GM18502 (cell line): ENCODE measurements around the gene WDR46.
"Not testable (repeated sequence)": the region's sequence is repeated elsewhere in the genome, so short reads cannot be mapped to it uniquely, and the experiment has no call there.

Experiments
- ATAC-seq: cut with Tn5 transposase; IDR thresholded peaks from one replicate; pipeline ENCODE4 v1.9.1; 2021; ENCODE audit warnings: mild to moderate bottlenecking; ENCODE audit not compliant: unreplicated experiment, poor library complexity

The WDR46 gene

DNA sequence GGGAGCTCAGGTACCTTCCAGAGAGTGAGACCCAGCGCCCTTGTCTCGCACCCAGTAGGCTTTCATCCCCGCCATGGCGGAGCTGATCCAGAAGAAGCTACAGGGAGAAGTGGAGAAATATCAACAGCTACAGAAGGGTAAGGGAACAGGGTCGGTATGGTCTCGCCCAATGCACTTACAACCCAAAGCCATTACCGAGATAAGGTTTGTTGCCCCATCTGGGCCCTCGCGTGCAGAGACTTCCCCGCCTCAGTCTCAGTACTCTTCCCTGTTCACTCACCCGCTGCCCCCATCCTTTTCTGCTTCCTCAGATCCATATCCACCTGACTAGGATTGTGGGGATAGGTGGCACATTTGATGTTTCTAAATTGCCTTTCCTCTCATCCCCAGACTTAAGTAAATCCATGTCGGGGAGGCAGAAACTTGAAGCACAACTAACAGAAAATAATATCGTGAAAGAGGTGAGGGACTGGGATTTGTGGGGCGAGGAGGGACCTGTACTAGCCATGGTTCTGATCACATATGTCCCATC lies 811 bp upstream of the WDR46 start:
- ATAC-seq = peak; percentile 9

DNA sequence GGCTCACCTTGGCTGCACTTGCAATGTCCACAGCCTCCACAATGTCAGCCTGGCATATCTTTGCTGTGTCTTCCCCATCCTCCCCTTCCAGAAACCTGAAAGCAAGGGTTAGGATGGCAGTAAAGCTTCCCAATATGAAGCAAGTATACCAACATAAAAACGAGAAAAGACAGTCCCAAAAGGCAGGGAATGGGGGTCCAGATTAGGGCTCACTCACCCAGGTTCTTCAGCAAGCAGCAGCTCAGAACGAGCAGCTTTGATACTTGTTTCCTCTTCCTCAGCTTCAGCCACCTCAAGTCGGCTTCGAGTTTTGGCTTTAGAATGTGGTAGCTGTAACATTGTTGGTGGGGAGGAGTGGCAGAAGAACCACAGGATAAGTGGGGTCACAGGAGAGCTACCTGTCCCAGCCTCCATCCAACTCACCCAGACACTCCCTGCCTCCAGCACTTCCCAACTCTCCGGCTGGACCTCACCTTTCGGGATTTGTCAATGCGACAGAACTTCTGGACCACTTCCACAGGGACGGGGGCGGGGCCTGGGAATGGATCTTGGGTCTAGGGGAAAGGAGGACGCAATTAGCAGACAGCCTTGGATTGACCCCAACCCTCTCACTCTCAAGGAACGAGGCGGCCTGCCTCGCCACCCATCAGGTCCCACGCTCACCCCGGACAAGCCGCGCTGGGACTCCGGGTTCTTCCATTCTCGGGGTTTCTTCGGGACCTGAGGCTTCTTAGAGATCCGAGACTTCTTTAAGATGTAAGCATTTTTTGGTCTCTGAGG lies 708 bp downstream of the WDR46 start:
- ATAC-seq = peak; percentile 3

DNA sequence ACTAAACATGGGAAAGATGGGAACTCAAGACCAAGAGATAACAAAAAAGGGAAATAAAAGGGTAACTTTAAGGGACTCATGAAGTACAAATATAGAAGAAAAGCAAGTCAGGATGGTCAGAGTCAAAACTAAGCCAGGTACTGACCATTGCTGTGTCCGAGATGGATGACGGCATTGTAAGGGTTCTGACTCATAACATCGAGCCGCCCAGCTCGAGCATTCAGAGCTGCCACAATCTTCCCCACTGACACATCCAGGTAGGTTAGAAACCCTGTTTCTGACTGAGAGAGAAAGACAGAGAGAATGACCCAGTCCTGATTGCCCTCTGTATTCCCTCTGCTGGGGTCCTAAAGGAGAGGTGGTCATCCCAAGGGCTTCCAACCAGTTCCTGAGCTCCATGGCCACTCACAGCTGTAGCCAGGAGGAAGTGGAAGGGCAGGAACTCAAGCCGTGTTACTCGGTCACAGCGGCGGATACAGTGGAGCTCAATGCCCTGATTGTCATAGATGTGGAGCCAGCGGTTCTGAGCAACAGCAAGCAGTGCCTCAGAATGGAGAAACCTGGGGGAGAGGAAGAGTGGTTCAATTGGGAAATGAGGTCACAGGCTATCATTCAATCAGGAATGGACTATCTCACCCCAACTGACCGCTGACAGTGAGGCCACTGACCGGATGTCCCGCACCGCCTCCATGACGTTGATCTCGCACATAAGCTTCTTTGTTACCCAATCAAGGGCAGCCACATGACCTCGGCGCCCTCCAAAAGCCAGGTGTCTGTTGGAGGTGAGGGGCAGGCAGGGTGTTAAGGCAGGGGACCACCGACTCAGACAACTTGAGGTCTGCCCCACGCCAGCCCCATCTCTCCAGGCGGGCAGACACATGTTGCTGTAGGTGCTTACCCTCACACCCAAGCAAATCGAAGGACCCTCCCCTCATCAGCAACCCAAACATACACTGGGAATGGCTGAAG lies 1.8 kb downstream of the WDR46 start:
- no peak for ATAC-seq

DNA sequence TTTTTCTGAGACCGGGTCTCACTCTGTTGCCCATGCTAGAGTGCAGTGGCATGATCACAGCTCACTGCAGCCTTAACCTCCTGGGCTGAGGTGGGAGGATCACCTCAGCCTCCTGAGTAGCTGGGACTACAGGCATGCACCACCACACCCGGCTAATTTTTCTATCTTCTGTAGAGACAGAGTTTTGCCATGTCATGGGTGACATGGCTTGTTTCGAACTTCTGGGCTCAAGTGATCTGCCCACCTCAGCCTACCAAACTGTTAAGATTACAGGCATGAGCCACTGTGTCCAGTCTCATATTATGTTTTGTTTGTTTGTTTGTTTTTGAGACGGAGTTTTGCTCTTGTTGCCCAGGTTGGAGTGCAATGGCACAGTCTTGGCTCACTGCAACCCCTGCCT lies 3.8 kb downstream of the WDR46 start:
- not testable (repeated sequence) for ATAC-seq

DNA sequence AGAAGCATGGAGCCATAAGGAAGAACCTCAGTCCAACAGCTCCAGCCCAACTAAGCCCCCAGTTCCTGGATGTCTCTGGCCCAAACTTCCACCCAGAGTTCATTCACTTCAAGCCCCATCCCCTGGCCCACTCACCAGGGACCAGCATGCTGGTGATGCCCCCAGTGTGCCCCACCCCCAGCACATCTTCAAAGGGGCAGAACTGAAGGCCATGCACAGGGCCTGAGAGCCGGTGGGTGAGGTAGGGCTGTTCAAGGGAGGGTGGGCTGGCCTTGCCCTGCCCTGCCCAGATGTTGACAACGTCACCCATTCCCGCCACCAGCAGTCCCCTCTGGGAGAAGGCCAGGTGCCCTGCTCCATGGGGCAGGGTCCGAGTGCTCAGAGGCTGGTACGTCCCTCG lies 8.5 kb downstream of the WDR46 start:
- no peak for ATAC-seq

DNA sequence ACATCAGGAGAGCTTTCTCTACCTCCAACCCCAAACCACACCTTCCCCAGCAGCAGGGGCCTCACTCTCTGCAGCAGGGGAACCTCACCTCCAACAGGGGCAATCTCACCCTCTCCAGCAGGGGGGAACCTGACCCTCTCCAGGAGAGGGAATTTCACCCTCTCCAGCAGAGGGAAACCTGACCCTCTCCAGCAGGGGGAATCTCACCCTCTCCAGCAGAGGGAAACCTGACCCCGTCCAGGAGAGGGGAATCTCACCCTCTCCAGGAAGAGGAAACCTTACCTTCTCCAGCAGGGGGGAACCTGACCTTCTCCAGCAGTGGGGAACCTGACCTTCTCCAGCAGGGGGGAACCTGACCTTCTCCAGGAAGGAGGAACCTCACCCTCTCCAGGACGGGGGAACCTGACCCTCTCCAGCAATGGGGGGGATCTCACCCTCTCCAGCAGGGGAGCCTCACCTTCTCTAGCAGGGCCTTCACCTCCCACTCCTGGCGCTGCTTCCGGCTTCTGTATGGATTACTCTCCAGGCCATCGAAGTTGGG lies 9.0 kb downstream of the WDR46 start:
- ATAC-seq = no peak

DNA sequence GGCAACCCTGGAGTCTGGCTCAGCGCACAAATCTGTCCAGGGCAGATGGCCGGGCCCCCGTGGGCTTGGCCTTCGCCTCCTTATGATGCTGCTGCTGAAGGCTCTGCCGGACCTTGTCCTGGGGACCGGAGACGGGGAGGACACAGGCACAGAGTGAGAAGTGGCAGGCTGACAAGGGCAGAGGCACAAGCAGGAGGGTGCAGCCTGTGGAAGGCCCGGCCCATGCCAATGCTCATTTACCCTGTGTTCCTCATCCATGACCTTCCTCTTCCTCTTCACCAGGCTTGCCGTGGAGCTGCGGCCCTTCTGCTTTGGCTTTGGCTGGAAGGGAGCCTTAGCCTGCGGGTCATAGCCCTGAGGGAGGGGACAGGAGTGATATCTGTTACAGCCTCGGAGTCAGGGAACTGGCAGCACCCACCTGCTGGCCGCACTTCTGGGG lies 9.8 kb downstream of the WDR46 start:
- no peak for ATAC-seq

DNA sequence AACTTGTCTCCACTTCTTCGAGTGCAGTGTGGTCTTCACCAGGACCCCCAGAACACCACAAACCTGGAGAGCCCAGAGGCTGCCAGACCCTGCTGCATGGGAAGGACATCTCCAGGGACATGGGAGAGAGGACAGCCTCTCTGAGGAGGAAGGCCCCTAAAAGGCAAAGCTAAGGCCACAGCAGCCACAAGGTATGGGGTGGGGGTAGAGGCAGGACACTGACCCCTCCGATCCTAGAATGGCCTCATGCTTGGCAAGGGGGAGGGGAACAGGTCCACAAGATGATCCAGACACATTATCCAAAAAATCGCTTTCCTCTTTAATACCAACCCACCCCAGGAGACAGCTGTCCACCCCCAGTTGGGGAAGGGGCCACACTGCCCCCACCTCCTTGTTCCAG lies 10.2 kb downstream of the WDR46 start:
- ATAC-seq = no peak

DNA sequence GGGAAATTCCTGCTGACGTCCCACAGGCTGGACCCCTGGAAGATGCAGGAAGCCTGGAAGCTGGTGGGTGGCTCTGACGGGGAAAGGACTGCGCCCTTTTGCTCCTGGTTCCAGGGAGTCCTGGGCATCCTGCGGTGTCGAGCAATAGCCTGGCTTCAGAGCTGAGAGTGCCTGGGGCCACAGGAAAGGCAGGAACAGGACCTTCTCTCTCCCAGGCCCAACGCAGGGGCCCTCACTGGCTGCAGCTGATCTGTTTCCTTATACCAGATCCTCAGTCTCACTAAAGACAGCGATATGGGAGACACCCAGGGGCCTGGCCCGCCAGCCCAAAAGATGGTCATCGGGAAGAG lies 10.7 kb downstream of the WDR46 start:
- ATAC-seq = no peak

DNA sequence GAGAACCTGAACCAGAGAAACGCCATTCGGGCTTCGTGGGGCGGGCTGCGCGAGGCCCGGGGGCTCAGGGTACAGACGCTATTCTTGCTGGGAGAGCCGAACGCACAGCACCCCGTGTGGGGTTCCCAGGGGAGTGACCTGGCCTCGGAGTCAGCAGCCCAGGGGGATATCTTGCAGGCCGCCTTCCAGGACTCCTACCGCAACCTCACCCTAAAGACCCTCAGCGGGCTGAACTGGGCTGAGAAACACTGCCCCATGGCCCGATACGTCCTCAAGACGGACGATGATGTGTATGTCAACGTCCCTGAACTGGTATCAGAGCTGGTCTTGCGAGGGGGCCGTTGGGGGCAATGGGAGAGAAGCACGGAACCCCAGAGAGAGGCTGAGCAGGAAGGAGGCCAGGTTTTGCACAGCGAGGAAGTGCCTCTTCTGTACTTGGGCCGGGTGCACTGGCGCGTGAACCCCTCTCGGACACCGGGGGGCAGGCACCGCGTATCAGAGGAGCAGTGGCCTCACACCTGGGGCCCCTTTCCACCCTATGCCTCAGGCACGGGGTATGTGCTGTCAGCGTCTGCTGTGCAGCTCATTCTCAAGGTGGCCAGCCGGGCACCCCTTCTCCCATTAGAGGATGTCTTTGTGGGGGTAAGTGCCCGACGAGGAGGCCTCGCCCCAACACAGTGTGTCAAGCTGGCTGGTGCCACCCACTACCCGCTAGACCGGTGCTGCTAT lies 11.2 kb downstream of the WDR46 start:
- peak; percentile 18 for ATAC-seq

DNA sequence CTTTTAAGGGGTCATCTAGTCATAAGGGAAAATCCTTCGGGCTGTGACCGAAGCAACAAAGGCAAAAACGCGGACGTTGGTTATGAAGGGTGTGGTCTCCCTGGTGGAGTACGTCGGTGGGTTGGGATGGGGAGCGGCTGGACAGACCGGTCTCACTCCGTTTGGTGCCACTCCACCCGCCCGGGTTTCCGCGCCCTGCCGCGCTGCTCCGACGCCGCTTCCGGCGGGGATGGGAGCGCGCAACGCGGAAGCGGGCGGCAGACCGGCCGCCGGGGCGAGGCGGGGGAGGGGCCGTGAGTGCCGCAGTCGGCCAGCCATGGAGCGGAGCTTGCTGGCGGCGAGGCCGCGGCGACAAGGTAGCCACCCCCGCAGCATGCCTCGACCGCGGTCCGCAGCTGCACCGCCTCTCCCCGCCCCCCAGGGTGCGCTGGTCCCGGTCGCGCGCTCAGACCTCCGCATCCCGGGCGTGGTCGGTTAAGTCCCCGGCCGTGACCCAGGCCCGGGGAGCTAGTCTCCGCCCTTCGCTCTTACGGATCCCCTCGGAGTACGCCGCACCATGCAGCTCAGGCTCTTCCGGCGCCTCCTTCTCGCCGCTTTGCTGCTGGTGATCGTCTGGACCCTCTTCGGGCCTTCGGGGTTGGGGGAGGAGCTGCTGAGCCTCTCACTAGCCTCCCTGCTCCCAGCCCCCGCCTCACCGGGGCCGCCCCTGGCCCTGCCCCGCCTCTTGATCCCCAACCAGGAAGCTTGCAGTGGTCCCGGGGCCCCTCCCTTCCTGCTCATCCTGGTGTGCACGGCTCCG lies 12.0 kb downstream of the WDR46 start, which contains the start of gene B3GALT4:
Gene B3GALT4, plus strand, starts transcription at position 260 of the 799 bp plus-strand sequence. Its CDS starts 297 bp downstream, at position 557.
- ATAC-seq = peak; percentile 57

DNA sequence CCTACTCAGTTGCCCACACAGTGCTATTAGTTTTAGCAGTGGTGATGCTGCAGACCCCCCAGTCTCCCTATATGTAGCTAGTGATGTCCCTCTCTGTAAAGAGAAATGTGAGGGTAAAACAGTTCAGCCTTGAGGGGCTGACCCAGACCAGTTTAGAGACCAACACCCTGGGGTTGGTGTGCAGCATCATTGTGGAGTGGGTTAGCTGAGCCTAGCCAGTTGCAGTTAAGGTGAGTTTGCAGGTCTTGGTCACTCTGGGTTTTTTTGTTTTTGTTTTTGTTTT lies 12.5 kb downstream of the WDR46 start:
- ATAC-seq = no peak

DNA sequence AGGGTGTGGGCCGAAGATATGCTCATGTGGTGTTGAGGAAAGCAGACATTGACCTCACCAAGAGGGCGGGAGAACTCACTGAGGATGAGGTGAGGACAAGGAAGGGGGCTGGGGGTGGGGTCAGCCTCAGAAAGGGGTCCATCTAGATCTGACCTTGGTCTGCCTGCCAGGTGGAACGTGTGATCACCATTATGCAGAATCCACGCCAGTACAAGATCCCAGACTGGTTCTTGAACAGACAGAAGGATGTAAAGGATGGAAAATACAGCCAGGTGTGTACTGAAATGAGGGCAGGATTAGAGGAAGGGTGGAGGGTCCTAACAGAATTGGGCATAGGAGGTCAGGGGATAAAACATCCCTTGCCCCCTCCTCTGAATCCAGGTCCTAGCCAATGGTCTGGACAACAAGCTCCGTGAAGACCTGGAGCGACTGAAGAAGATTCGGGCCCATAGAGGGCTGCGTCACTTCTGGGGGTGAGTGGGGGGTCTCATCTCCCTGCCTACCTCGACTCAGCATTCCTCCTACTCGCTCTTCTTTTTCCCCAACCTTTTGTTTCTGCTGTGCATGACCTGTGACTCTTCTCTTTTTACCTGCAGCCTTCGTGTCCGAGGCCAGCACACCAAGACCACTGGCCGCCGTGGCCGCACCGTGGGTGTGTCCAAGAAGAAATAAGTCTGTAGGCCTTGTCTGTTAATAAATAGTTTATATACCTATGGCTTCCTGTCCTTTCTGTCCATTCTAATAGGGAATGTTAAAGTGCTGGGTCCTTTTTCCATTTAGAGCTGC lies 13.1 kb downstream of the WDR46 start:
- ATAC-seq = not testable (repeated sequence)

DNA sequence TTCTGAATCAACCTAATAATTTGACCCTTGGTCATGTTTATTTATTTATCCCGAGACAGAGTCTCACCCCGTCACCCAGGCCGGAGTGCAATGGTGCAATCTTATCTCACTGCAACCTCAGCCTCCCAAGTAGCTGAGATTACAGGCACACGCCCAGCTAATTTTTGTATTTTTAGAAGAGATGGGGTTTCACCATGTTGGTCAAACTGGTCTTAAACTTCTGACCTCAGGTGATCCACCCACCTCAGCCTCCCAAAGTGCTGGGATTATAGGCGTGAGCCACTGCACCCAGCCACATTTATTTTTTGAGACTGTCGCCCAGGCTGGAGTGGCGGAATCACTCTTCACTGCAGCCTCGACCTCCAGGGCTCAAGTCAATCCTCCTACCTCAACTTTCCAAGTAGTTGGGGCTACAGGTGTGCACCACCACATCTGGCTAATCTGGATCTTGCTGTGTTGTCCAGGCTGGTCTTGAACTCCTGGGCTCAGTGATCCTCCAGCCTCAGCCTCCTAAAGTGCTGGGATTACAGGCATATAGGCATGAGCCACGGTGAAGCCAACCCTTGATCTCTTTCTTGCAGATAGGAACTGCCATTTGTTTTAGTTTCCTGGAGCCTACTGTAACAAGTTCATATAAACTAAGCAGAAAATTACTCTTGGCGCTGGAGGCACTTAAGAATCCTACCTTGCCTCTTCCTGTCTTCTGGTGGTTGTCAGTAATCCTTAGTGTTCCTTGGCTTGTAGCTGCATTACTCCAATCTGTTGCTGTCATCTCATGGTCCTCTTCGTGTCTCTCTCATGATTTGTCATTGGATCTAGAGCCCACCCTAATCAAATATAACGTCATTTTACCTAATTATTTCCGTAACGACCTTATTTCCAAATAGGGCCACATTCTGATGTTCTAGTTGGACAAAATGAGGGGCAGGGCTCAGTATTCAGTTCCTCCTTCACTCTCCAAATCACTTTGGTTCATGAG lies 14.8 kb downstream of the WDR46 start:
- no peak for ATAC-seq

DNA sequence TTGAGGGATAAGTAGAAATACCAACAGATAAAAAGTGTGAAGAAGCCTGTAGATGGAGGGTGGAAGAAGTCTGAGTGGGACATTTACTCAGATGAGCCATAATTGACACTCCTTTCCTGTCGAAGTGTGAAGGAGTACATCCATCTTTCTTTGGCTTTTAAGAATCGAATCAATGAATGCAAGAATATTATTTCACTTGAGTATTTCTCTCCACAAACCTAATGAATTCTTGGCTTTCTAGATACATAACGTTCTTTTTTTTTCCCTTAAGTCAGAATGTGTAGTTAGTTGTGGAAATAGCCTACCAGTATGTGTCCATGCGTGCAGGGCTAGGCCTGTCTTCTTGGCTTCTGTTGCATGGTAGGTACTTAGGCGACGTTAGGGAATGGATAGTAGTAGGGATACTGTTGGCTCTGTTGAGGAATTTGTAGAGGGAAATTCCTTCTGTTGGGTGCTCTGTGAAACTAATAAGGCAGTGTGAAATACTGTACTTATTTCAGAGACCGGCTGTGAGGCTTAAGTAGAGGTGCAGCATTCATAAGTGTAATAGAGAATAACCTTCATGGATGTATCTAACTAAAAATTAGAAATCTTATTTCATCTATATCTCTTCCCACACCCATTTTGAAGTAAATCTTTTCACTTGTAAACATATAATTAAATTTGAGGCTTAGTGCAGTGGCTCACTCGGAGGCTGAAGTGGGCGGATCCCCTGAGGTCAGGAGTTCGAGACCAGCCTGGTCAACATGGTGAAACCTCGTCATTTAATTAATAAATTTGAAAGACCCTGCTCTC lies 15.7 kb downstream of the WDR46 start:
- no peak for ATAC-seq

DNA sequence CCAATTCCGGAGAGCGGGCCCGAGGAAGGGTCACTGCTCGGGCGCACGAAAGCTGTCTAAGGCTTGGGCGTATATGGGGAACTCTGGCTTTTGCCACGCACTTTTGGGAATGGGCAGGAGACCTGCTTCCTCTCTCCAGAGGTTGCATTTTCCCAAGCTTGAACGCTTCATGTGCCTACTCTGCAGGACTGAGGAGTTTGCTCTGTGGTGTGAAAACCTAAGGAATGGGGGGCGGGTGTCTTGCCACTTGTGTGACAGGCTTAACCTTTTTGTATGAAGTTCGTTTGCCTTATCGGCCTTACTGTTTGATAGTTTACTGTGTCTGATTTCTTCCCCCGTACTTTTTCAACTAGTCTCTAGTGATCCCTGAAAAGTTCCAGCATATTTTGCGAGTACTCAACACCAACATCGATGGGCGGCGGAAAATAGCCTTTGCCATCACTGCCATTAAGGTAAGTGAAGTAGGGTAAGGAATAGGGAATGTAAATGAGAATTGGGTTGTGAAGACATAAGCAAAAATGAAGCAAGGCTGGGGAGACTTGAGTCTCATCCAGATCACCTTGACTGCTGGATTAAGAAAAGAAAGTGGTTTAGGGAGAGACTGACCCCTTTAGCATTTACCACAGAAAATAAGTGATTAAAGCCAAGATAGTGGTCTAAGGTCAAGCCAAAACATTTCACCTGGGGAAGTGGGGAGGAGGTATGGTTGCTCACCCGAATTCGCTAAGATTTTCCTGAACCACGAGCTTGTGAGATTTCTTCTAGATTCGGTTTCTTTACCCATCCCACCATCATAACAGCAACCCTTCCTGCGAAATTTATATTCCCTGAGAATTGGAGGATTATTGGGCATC lies 16.5 kb downstream of the WDR46 start:
- no peak for ATAC-seq
